Activated CD8-positive, alpha-beta T cell treated with anti-CD3 and anti-CD28 coated beads for 36 hours (primary cell): Measurements from ENCODE around the gene ORM2. TPM values are rescaled to one million over a fixed set of nuclear protein-coding genes. Genes with fewer than 3 reads are reported as not detected.

Source experiments
- ATAC-seq: fragments of 200-7000 bp; cut with Tn5 transposase; one replicate; pipeline ENCODE4 v1.10.0; 2021; ENCODE audit warnings: mild to moderate bottlenecking, moderate library complexity
- CTCF ChIA-PET: fragments of 350-600 bp; sonication (Branson Sonifier 250); formaldehyde crosslinking; loops from one replicate; lab custom pipeline; 2021; ENCODE audit warnings: antibody characterized with exemption; lab: Charles Lee
- POLR2A ChIA-PET: fragments of 350-600 bp; sonication (Branson Sonifier 250); formaldehyde crosslinking; loops from one replicate; lab custom pipeline; 2021; ENCODE audit warnings: antibody characterized with exemption; lab: Charles Lee
- DNase-seq: peaks from one replicate; pipeline ENCODE4 v3.0.0-alpha.2; 2020
- H3K27ac Mint-ChIP-seq: one replicate; pipeline ENCODE4 v1.8.0; 2021; ENCODE audit warnings: mild to moderate bottlenecking, mixed read lengths
- H3K27me3 Mint-ChIP-seq: one replicate; pipeline ENCODE4 v1.8.0; 2021; ENCODE audit warnings: mixed read lengths
- H3K36me3 Mint-ChIP-seq: one replicate; pipeline ENCODE4 v1.8.0; 2021; ENCODE audit warnings: low read depth, mixed read lengths
- H3K4me1 Mint-ChIP-seq: one replicate; pipeline ENCODE4 v1.8.0; 2021; ENCODE audit warnings: low read depth, mixed read lengths
- H3K4me3 Mint-ChIP-seq: one replicate; pipeline ENCODE4 v1.8.0; 2021; ENCODE audit warnings: mild to moderate bottlenecking, moderate library complexity, mixed read lengths
- H3K9me3 Mint-ChIP-seq: one replicate; pipeline ENCODE4 v1.8.0; 2021; ENCODE audit warnings: mixed read lengths
- intact Hi-C: fragments of 100-400 bp; cut with micrococcal nuclease; formaldehyde crosslinking; loops from one replicate; pipeline ENCODE4 v1.10.0; 2022
- total RNA-seq, 2 experiments: library from RNA; stranded (reverse); gene quantifications; one replicate each; pipeline ENCODE4 v1.2.3, GENCODE V29; 2021
- TF ChIP-seq, protein P1 (sequence below): fragments of 200-600 bp; IDR thresholded peaks from one replicate; pipeline ENCODE4 v1.8.0; 2022; ENCODE audit warnings: antibody characterized with exemption, mild to moderate bottlenecking

ORM2 gene
- total RNA-seq, 2 experiments from 2014 or later, result not detected

DNA sequence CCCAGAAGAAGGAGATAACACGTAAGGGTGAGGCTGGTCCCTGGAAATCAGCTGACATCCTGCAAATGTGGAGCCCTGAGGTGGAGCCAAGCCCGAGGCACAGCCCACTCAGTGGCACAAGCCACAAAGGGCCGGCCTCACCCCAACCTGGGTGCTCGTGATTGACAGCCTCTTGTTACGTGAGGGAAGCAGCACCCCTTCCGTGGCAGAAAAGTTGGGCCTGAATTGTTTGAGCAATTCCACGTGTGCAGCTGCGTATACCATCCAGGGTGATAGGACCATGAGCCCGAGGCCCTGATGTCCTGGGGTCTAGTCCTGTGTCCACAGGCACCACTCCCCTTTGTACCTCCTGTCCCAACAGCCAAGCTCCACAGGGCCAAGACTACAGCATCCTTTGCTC is 4.8 kb downstream of the ORM2 start:
- ATAC-seq, result no peak

DNA sequence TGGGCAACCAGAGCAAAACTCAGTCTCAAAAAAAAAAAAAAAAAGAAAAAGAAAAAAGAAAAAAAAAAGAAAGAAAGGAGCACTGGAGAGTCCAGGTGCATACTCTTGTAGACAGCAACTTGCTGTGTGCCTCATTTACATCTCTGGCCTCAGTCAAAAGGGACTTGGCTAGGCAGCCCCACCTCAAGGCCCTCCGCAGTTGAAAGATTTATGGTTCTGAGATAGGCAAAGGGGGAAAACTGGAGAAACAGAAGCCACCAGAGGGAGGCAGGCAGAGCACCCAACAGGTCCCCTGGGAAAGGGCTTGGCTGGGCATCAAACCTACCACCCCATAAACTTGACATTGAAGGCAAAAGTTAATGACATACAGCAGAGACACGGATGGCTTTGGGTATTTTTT is 6.1 kb downstream of the ORM2 start:
- DNase-seq, result no peak
- POLR2A ChIA-PET, result no interaction called here
- H3K36me3 Mint-ChIP-seq, result peaks cover 58% of the 10 kb centered on the region
- ATAC-seq, result no peak
- TF ChIP-seq, protein P1, sequence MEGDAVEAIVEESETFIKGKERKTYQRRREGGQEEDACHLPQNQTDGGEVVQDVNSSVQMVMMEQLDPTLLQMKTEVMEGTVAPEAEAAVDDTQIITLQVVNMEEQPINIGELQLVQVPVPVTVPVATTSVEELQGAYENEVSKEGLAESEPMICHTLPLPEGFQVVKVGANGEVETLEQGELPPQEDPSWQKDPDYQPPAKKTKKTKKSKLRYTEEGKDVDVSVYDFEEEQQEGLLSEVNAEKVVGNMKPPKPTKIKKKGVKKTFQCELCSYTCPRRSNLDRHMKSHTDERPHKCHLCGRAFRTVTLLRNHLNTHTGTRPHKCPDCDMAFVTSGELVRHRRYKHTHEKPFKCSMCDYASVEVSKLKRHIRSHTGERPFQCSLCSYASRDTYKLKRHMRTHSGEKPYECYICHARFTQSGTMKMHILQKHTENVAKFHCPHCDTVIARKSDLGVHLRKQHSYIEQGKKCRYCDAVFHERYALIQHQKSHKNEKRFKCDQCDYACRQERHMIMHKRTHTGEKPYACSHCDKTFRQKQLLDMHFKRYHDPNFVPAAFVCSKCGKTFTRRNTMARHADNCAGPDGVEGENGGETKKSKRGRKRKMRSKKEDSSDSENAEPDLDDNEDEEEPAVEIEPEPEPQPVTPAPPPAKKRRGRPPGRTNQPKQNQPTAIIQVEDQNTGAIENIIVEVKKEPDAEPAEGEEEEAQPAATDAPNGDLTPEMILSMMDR, result no peak
- H3K4me1 Mint-ChIP-seq, result peaks cover 37% of the 10 kb centered on the region
- H3K4me3 Mint-ChIP-seq, result no peak overlapping the region
- no peaks in the 10 kb centered on the region for H3K27me3 Mint-ChIP-seq
- CTCF ChIA-PET, result interaction anchor here (1.4 to 9.9 kb wide), 2 partner anchors 52 to 71 kb away, joined by 4 to 98 read pairs; partner anchors contain the start of gene AKNA
- H3K27ac Mint-ChIP-seq, result no peak overlapping the region
- peaks cover 8% of the 10 kb centered on the region for H3K9me3 Mint-ChIP-seq
- intact Hi-C loops, result no loop called here

More for the DNA sequence above, 4.8 kb downstream of the ORM2 start:
- Mint-ChIP-seq H3K27me3 (no peaks in the 10 kb centered on the region), H3K4me3 (no peak overlapping the region), H3K4me1 (peaks cover 31% of the 10 kb centered on the region), H3K27ac (no peak overlapping the region), H3K9me3 (peaks cover 8% of the 10 kb centered on the region), H3K36me3 (peaks cover 47% of the 10 kb centered on the region)
- TF ChIP-seq, protein P1, result no peak
- intact Hi-C loops, result no loop called here
- CTCF ChIA-PET, result no interaction called here
- DNase-seq, result no peak
- POLR2A ChIA-PET, result no interaction called here

DNA sequence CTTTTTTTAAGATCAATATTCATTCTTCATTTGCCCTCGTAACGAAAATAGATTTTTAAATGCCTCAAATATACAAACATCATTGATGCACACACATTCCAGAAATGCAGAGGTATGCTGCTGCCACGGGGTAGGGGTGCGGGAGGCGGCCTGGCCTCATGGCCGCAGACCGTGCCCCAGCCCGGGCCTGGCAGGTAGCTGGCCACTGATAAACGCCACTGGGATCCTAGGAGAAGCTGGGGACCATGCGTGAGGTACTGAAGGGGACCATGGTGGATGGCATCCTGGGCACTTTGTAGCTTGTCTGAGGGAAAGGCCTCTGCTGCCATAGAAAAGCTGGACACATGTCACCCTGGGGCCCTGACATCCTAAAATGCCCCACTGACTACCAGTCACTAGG is 6.5 kb downstream of the ORM2 start:
- ATAC-seq (no peak), DNase-seq (no peak)
- intact Hi-C loops, result no loop called here
- TF ChIP-seq, protein P1, result no peak
- Mint-ChIP-seq H3K36me3 (peaks cover 61% of the 10 kb centered on the region), H3K27me3 (no peaks in the 10 kb centered on the region), H3K4me3 (no peak overlapping the region), H3K9me3 (peaks cover 8% of the 10 kb centered on the region), H3K4me1 (peaks cover 33% of the 10 kb centered on the region), H3K27ac (peak overlapping the region; percentile 55)
- CTCF ChIA-PET, result interaction anchor here (1.3 to 9.9 kb wide), 3 partner anchors 15 to 70 kb away, joined by 3 to 98 read pairs (median 4); partner anchors contain the start of gene AKNA
- POLR2A ChIA-PET, result interaction anchor here (0.9 to 18.4 kb wide), 3 partner anchors 11 to 48 kb away, joined by 4 to 277 read pairs (median 4); partner anchors contain the start of gene AKNA

DNA sequence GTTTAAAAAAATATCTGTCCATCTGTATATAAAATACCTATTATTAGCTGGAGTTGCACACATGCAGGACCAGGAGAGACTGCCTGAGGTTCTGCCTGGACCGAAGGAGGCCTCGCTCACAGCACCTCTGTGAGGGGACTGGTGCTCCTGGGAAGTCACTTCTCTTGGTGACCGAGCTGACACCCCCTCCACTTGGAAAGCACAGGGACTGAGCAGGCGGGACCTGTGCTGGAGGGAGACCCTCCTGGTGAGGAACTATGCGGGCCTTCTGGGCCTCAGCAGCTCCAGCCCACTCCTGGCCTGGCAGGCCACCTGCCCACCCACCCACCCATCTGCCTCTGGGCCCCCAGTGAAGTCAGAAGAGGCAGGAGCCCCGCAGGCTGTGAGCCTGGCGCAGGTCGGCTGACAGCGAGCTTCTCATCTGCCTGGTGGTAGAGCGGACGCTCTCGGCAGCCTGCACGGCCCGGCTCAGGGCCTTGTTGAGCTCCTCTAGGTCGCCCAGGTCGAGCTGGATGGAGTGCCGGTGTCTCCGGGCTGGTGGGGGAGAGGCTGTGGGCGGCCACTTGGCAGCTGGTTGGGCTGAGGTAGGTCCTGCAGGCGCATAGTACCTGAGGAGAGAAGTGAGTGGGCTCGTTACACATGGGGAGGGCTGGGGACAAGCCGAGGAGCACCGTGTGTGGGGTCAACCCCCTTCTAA is 7.2 kb downstream of the ORM2 start:
- peaks cover 8% of the 10 kb centered on the region for H3K9me3 Mint-ChIP-seq
- ATAC-seq (no peak), DNase-seq (no peak)
- intact Hi-C loops, result no loop called here
- no peaks in the 10 kb centered on the region for H3K27me3 Mint-ChIP-seq
- H3K4me3 Mint-ChIP-seq, result no peak overlapping the region
- POLR2A ChIA-PET, result interaction anchor here (0.8 to 18.4 kb wide), 4 partner anchors 10 to 48 kb away, joined by 4 to 277 read pairs (median 4); partner anchors contain the start of gene AKNA
- H3K36me3 Mint-ChIP-seq, result peaks cover 68% of the 10 kb centered on the region
- H3K27ac Mint-ChIP-seq, result peak overlapping the region; percentile 61
- CTCF ChIA-PET, result interaction anchor here (0.6 to 9.9 kb wide), 4 partner anchors 13 to 69 kb away, joined by 3 to 98 read pairs (median 4); partner anchors contain the start of gene AKNA
- TF ChIP-seq, protein P1, result no peak
- peaks cover 32% of the 10 kb centered on the region for H3K4me1 Mint-ChIP-seq

DNA sequence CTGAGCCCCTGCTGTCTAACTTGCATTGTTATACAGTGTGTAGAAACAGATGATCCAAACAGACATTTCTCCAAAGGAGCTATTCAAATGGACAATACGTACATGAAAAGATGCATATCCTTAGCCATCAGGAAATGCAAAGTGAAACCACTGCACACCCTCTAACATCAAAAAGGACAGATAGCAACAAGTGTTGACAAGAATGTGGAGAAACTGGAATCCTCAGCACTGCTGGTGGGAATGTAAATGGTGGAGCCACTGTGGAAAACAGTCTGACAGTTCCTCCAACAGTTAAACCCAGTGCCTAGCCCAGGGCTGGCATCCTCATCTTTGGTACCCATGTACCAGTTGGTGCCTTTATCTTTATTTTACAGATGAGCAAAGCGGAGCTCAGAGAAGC is 8.5 kb downstream of the ORM2 start:
- ChIA-PET POLR2A (interaction anchor here (0.7 to 18.4 kb wide), 2 partner anchors 10 to 46 kb away, joined by 3 to 277 read pairs; partner anchors contain the start of gene AKNA), CTCF (interaction anchor here (0.7 to 9.9 kb wide), 8 partner anchors 9 to 67 kb away, joined by 3 to 98 read pairs (median 9); partner anchors contain the start of gene AKNA)
- no peak for ATAC-seq
- TF ChIP-seq, protein P1, result no peak
- Mint-ChIP-seq H3K27me3 (no peaks in the 10 kb centered on the region), H3K4me3 (no peak overlapping the region), H3K27ac (peak overlapping the region; percentile 50), H3K36me3 (peaks cover 77% of the 10 kb centered on the region), H3K9me3 (peaks cover 8% of the 10 kb centered on the region), H3K4me1 (peaks cover 27% of the 10 kb centered on the region)
- intact Hi-C loops, result no loop called here
- no peak for DNase-seq
